NCI-H2081 treated with DMSO at 0.1 percent for 48 hours (cell line): ENCODE data around the gene CCDC60.
A peak's percentile ranks its signal among the peaks of the same experiment; 100 is the strongest.
"Not testable (repeated sequence)": the region's sequence is repeated elsewhere in the genome, so short reads cannot be mapped to it uniquely, and the experiment has no call there.

ENCODE experiments used
- DNase-seq: peaks from one replicate; lab custom pipeline; 2025; lab: John Stamatoyannopoulos, UW

Gene CCDC60

GRCh38 chr12:119340578-119340977, 6.0 kb downstream of the CCDC60 start:
- DNase-seq = no peak

GRCh38 chr12:119341020-119341419, 6.5 kb downstream of the CCDC60 start:
- DNase-seq = no peak

- DNase-seq = no peak
These were observed 7.5 kb downstream of the CCDC60 start for GRCh38 chr12:119341988-119342387.

GRCh38 chr12:119343130-119343529, 8.6 kb downstream of the CCDC60 start:
- no peak for DNase-seq

GRCh38 chr12:119354172-119354571, 19.6 kb downstream of the CCDC60 start:
- DNase-seq = peak; percentile 63

GRCh38 chr12:119360366-119360765, 25.8 kb downstream of the CCDC60 start:
- DNase-seq = not testable (repeated sequence)

- DNase-seq = no peak
These were observed 28.5 kb downstream of the CCDC60 start for GRCh38 chr12:119363037-119363436.

GRCh38 chr12:119363490-119363889, 29.0 kb downstream of the CCDC60 start:
- DNase-seq = no peak

GRCh38 chr12:119365451-119365850, 30.9 kb downstream of the CCDC60 start:
- DNase-seq = no peak

- DNase-seq = no peak
These were observed 31.5 kb downstream of the CCDC60 start for GRCh38 chr12:119366007-119366406.

GRCh38 chr12:119369161-119369560, 34.6 kb downstream of the CCDC60 start:
- no peak for DNase-seq

- DNase-seq = peak; percentile 84
These were observed 35.5 kb downstream of the CCDC60 start for GRCh38 chr12:119369907-119370546.

- DNase-seq = no peak
These were observed 38.0 kb downstream of the CCDC60 start for GRCh38 chr12:119372540-119372939.

GRCh38 chr12:119373001-119373400, 38.5 kb downstream of the CCDC60 start:
- no peak for DNase-seq

GRCh38 chr12:119373666-119374065, 39.1 kb downstream of the CCDC60 start:
- DNase-seq = no peak

GRCh38 chr12:119374635-119375034, 40.1 kb downstream of the CCDC60 start:
- no peak for DNase-seq

- no peak for DNase-seq
These were observed 40.8 kb downstream of the CCDC60 start for GRCh38 chr12:119375075-119375882.

GRCh38 chr12:119375883-119376190, 41.3 kb downstream of the CCDC60 start:
- DNase-seq = no peak

- DNase-seq = no peak
These were observed 44.4 kb downstream of the CCDC60 start for GRCh38 chr12:119378903-119379302.

GRCh38 chr12:119381471-119382235, 47.1 kb downstream of the CCDC60 start:
- no peak for DNase-seq

GRCh38 chr12:119383206-119383605, 48.7 kb downstream of the CCDC60 start:
- DNase-seq = no peak

GRCh38 chr12:119384340-119384739, 49.8 kb downstream of the CCDC60 start:
- DNase-seq = no peak

- no peak for DNase-seq
These were observed 51.1 kb downstream of the CCDC60 start for GRCh38 chr12:119385659-119386058.
